Immature natural killer cell (primary cell): ENCODE results near the gene EML5. TPM values are rescaled to one million over a fixed set of nuclear protein-coding genes. Genes with fewer than 3 reads are reported as not detected.

Experiments
- DNase-seq, 3 donors: peaks; one replicate each; pipeline ENCODE4 v3.0.0; 2022; ENCODE audit warnings: mixed read lengths in 1 of 3
- H3K27ac Mint-ChIP-seq, 6 donors: one replicate each; pipeline ENCODE4 v1.8.0; 2020; ENCODE audit warnings: mixed read lengths in 6 of 6, mild to moderate bottlenecking in 5 of 6, inconsistent platforms in 4 of 6, moderate library complexity in 3 of 6
- H3K27me3 Mint-ChIP-seq, 3 donors: one replicate each; pipeline ENCODE4 v1.8.0; 2020 to 2021; ENCODE audit warnings: low read depth in 3 of 3, mild to moderate bottlenecking in 3 of 3, mixed read lengths in 3 of 3, moderate library complexity in 3 of 3, inconsistent platforms in 1 of 3
- H3K36me3 Mint-ChIP-seq, 3 donors: one replicate each; pipeline ENCODE4 v1.8.0; 2020; ENCODE audit warnings: mixed read lengths in 3 of 3, inconsistent platforms in 2 of 3, mild to moderate bottlenecking in 2 of 3
- H3K4me1 Mint-ChIP-seq, 2 donors: one replicate each; pipeline ENCODE4 v1.8.0; 2020; ENCODE audit warnings: inconsistent platforms in 2 of 2, mild to moderate bottlenecking in 2 of 2, mixed read lengths in 2 of 2, moderate library complexity in 1 of 2
- H3K4me3 Mint-ChIP-seq, 5 donors: one replicate each; pipeline ENCODE4 v1.8.0; 2020; ENCODE audit warnings: mild to moderate bottlenecking in 5 of 5, mixed read lengths in 5 of 5, inconsistent platforms in 3 of 5, moderate library complexity in 3 of 5
- H3K9me3 Mint-ChIP-seq, 6 donors: one replicate each; pipeline ENCODE4 v1.8.0; 2020; ENCODE audit warnings: mild to moderate bottlenecking in 6 of 6, mixed read lengths in 6 of 6, inconsistent platforms in 4 of 6, moderate library complexity in 3 of 6
- polyA plus RNA-seq, 3 donors: library from polyadenylated mRNA; unstranded; fragments of 300-500 nt; fragmentation: Illumina TruSeq; gene quantifications; one replicate each; pipeline ENCODE4 v1.2.3, GENCODE V29; 2021

EML5 gene
- polyA plus RNA-seq, 3 donors from 2014 or later, result 0.24 TPM; not detected in 2

GRCh38 chr14:88746052-88746451 is 46.7 kb downstream of the EML5 start:
- no peaks in the 10 kb centered on the region for H3K9me3 Mint-ChIP-seq
- H3K36me3 Mint-ChIP-seq, result no peaks in the 10 kb centered on the region
- DNase-seq, result no peak
- H3K4me1 Mint-ChIP-seq, result no peaks in the 10 kb centered on the region
- no peak overlapping the region for H3K27ac Mint-ChIP-seq
- no peak overlapping the region for H3K4me3 Mint-ChIP-seq
- peaks cover 0 to 4% (median 0%) of the 10 kb centered on the region in 3 donors for H3K27me3 Mint-ChIP-seq

DNA sequence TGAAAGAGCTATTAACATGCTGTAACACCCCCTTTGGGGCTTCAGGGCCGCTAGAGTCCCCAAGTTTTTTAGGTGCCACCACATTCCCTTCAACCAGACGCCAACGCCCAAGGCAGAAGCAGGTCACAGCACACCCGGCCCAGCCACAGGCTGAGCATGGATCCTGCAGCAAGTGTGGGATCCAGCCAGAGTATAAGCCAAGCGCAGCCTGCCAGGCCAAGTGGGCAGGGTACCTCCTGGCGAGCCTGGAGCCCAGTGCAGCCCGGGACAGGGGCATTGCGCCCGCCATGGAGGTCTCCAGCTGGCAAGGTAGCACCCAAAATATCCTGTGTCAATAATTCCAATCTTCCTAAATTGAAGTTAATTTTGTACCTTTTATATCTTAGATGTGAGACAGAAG is 55.5 kb downstream of the EML5 start:
- DNase-seq, result no peak
- Mint-ChIP-seq H3K4me1 (no peaks in the 10 kb centered on the region), H3K36me3 (peaks cover 3 to 5% (median 3%) of the 10 kb centered on the region in 3 donors), H3K9me3 (no peaks in the 10 kb centered on the region), H3K4me3 (no peak overlapping the region), H3K27me3 (peaks cover 0 to 2% (median 0%) of the 10 kb centered on the region in 3 donors), H3K27ac (no peak overlapping the region)

DNA sequence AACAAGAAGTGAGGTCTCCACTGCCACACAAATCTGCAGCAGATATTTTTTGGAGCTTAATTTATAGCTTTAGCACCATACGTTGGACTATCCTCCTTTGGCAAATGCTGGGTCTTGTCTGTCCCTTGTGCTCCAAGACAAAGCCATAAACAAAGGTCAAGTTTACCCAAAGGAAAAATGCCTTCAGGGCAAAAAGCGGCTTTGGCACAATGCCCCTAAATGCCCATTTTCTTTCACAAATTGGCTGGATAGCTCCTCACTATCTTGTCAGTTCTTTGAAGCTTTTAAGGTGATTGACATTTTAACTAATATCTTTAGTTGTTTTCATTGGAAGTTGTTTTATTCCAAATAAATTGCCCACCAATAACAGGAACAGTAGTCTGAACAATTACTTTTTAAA is 59.6 kb downstream of the EML5 start:
- H3K4me1 Mint-ChIP-seq, result no peaks in the 10 kb centered on the region
- peaks cover 0 to 2% (median 2%) of the 10 kb centered on the region in 3 donors for H3K27me3 Mint-ChIP-seq
- H3K36me3 Mint-ChIP-seq, result peaks cover 3 to 5% (median 3%) of the 10 kb centered on the region in 3 donors
- DNase-seq, result no peak
- no peaks in the 10 kb centered on the region for H3K9me3 Mint-ChIP-seq
- H3K4me3 Mint-ChIP-seq, result no peak overlapping the region
- H3K27ac Mint-ChIP-seq, result no peak overlapping the region

- Mint-ChIP-seq H3K9me3 (no peaks in the 10 kb centered on the region), H3K27ac (no peak overlapping the region)
Observed at GRCh38 chr14:88729159-88729558, 63.6 kb downstream of the EML5 start.

DNA sequence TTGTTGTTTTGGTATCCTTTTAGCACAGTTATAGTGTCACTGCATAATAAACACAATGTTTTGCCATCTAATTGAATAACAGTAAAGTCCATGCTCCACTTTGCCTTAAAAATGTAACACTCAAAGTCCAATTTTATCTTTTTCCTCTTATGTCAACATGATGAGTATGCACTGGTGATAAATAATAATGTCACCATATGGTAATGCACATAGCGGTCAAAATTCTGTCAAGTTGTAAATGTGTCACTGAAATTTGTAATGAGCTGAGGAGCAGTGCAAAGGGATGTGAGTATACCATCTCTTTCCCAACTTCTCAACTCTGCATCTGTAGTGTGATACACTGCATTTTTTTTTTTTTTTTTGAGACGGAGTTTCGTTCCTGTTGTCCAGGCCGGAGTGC is 65.7 kb downstream of the EML5 start:
- H3K4me1 Mint-ChIP-seq, result no peaks in the 10 kb centered on the region
- H3K27me3 Mint-ChIP-seq, result peaks cover 0 to 2% (median 0%) of the 10 kb centered on the region in 3 donors
- H3K4me3 Mint-ChIP-seq, result no peak overlapping the region
- H3K9me3 Mint-ChIP-seq, result no peaks in the 10 kb centered on the region
- DNase-seq, result no peak
- H3K36me3 Mint-ChIP-seq, result no peaks in the 10 kb centered on the region
- H3K27ac Mint-ChIP-seq, result no peak overlapping the region

More at GRCh38 chr14:88729159-88729558, 63.6 kb downstream of the EML5 start:
- H3K36me3 Mint-ChIP-seq, result no peaks in the 10 kb centered on the region
- H3K27me3 Mint-ChIP-seq, result peaks cover 0 to 2% (median 0%) of the 10 kb centered on the region in 3 donors
- H3K4me3 Mint-ChIP-seq, result no peak overlapping the region
- no peak for DNase-seq
- H3K4me1 Mint-ChIP-seq, result no peaks in the 10 kb centered on the region

- Mint-ChIP-seq H3K4me1 (no peaks in the 10 kb centered on the region), H3K9me3 (peaks cover 0 to 3% (median 0%) of the 10 kb centered on the region in 6 donors), H3K36me3 (no peaks in the 10 kb centered on the region), H3K4me3 (no peak overlapping the region), H3K27ac (no peak overlapping the region), H3K27me3 (peaks cover 0 to 3% (median 0%) of the 10 kb centered on the region in 3 donors)
- DNase-seq, result no peak
Observed at GRCh38 chr14:88710709-88711108, 82.0 kb downstream of the EML5 start.

GRCh38 chr14:88707088-88707487 is 85.7 kb downstream of the EML5 start:
- H3K4me1 Mint-ChIP-seq, result no peaks in the 10 kb centered on the region
- no peaks in the 10 kb centered on the region for H3K27me3 Mint-ChIP-seq
- no peaks in the 10 kb centered on the region for H3K9me3 Mint-ChIP-seq
- peaks cover 0 to 4% (median 0%) of the 10 kb centered on the region in 3 donors for H3K36me3 Mint-ChIP-seq
- DNase-seq, result no peak
- H3K4me3 Mint-ChIP-seq, result no peak overlapping the region
- H3K27ac Mint-ChIP-seq, result no peak overlapping the region

- Mint-ChIP-seq H3K4me1 (no peaks in the 10 kb centered on the region), H3K36me3 (peaks cover 0 to 4% (median 0%) of the 10 kb centered on the region in 3 donors), H3K27ac (no peak overlapping the region), H3K9me3 (no peaks in the 10 kb centered on the region), H3K4me3 (no peak overlapping the region), H3K27me3 (no peaks in the 10 kb centered on the region)
- DNase-seq, result no peak
Observed at GRCh38 chr14:88706425-88706824, 86.3 kb downstream of the EML5 start.

GRCh38 chr14:88698651-88699050 is 94.1 kb downstream of the EML5 start:
- Mint-ChIP-seq H3K27ac (no peak overlapping the region), H3K9me3 (peaks cover 0 to 1% (median 0%) of the 10 kb centered on the region in 6 donors), H3K4me1 (no peaks in the 10 kb centered on the region), H3K27me3 (no peaks in the 10 kb centered on the region), H3K36me3 (peaks cover 0 to 3% (median 0%) of the 10 kb centered on the region in 3 donors), H3K4me3 (no peak overlapping the region)
- no peak for DNase-seq

DNA sequence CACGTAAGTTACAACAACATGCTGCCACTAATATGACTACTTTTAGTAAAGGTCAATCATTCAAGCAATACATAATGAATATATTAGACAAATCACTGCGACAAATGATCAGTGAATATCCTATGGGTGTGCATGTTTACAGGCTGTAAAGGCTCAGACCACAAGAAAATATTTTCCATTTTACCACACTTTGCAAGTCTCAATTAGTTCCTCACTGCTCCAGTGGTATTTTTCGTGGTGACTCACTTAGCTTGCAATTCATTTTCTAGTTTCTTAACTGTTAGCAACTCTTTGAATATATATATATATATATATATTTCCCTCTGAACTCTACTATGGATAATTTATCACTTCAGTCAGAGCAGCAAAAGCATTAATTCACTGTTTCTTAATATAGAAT is 96.9 kb downstream of the EML5 start:
- no peaks in the 10 kb centered on the region for H3K9me3 Mint-ChIP-seq
- no peaks in the 10 kb centered on the region for H3K27me3 Mint-ChIP-seq
- no peaks in the 10 kb centered on the region for H3K4me1 Mint-ChIP-seq
- DNase-seq, result no peak
- no peak overlapping the region for H3K27ac Mint-ChIP-seq
- H3K36me3 Mint-ChIP-seq, result peaks cover 0 to 3% (median 0%) of the 10 kb centered on the region in 3 donors
- H3K4me3 Mint-ChIP-seq, result no peak overlapping the region

DNA sequence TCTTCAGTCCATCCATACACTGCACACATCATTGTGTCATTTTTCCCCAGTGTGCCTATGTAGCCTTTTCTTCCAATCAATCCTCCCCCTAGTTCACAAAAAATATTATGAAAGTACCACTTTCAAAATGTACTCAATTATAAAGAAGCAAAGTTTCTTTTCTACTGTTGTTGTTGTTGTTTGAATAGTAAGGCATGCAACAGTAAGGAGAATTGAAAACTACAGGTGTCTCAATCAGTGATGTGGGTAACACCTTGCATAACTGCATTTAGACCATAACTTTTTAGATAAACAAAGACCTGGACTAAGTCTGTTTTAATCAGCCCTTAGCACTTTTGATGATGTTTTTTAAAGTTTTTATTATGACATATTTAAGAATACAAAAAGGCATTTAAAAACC is 104.4 kb downstream of the EML5 start:
- Mint-ChIP-seq H3K27me3 (peaks cover 0 to 2% (median 0%) of the 10 kb centered on the region in 3 donors), H3K9me3 (no peaks in the 10 kb centered on the region), H3K4me3 (no peak overlapping the region), H3K36me3 (peaks cover 3 to 4% (median 4%) of the 10 kb centered on the region in 3 donors), H3K27ac (no peak overlapping the region), H3K4me1 (no peaks in the 10 kb centered on the region)
- DNase-seq, result no peak

GRCh38 chr14:88683119-88683518 is 109.6 kb downstream of the EML5 start:
- no peak overlapping the region for H3K4me3 Mint-ChIP-seq
- no peak overlapping the region for H3K27ac Mint-ChIP-seq
- no peaks in the 10 kb centered on the region for H3K9me3 Mint-ChIP-seq
- peaks cover 0 to 2% (median 0%) of the 10 kb centered on the region in 3 donors for H3K27me3 Mint-ChIP-seq
- DNase-seq, result no peak
- H3K4me1 Mint-ChIP-seq, result no peaks in the 10 kb centered on the region
- peaks cover 3 to 4% (median 4%) of the 10 kb centered on the region in 3 donors for H3K36me3 Mint-ChIP-seq

GRCh38 chr14:88682495-88683114 is 110.1 kb downstream of the EML5 start:
- no peak overlapping the region for H3K27ac Mint-ChIP-seq
- no peaks in the 10 kb centered on the region for H3K9me3 Mint-ChIP-seq
- H3K4me1 Mint-ChIP-seq, result no peaks in the 10 kb centered on the region
- DNase-seq, result no peak
- no peak overlapping the region for H3K4me3 Mint-ChIP-seq
- peaks cover 3 to 4% (median 4%) of the 10 kb centered on the region in 3 donors for H3K36me3 Mint-ChIP-seq
- peaks cover 0 to 2% (median 0%) of the 10 kb centered on the region in 3 donors for H3K27me3 Mint-ChIP-seq

GRCh38 chr14:88681755-88682494 is 110.8 kb downstream of the EML5 start:
- no peaks in the 10 kb centered on the region for H3K9me3 Mint-ChIP-seq
- no peak overlapping the region for H3K27ac Mint-ChIP-seq
- peaks cover 0 to 2% (median 0%) of the 10 kb centered on the region in 3 donors for H3K27me3 Mint-ChIP-seq
- H3K4me3 Mint-ChIP-seq, result no peak overlapping the region
- H3K4me1 Mint-ChIP-seq, result no peaks in the 10 kb centered on the region
- DNase-seq, result no peak
- H3K36me3 Mint-ChIP-seq, result peaks cover 3 to 4% (median 4%) of the 10 kb centered on the region in 3 donors
